HG03025 (cell line): Measurements from ENCODE around the gene RARRES2.
A peak's percentile ranks its signal among the peaks of the same experiment; 100 is the strongest.

Experiments
- ATAC-seq: cut with Tn5 transposase; IDR thresholded peaks from one replicate; pipeline ENCODE4 v1.9.1; 2021; ENCODE audit warnings: mild to moderate bottlenecking, moderate library complexity; ENCODE audit not compliant: unreplicated experiment, low FRiP score

RARRES2 gene

DNA sequence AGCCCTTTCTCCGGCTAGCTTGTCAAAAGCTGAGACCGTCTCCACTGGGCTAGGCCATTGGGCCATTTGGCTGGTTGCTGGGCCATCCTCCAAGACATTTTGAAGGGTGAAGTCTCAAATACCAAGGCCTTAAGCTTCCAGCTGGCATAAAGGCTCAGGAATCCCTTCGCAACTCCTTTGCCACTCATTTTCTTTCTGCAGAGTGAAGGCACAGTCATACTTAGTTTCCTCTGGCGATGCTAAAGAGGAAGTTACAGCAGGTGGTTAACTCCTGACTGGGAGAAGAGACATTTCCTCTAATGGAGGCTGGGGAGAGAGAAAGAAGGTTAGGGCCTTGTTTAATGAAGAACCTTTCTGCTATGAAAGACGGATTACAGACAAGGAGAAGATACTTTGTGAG, 22.4 kb upstream of the RARRES2 start:
- ATAC-seq, result no peak

- ATAC-seq, result no peak
These were observed 21.9 kb upstream of the RARRES2 start for GRCh38 chr7:150363370-150363769.

GRCh38 chr7:150361807-150362621, 20.6 kb upstream of the RARRES2 start:
- ATAC-seq, result no peak

DNA sequence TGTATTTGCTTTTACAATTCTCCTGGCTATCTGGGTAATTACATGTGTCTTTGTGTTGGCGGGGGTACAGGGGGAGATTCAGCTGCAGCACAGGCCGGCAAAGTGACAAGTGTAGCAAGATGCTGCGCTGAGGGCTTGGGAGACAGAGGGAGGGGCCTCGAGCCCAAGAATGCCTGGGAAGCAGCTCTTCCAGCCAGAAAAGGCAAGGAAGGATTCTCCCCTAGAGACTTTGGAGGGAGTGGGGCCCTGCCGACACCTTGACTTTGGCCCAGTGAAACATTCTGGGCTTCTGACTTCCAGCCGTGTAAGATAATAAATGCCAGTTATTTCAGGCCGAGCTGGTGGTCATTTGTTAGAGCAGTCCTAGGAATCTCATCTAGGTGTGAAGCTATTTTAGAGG, 20.0 kb upstream of the RARRES2 start:
- no peak for ATAC-seq

DNA sequence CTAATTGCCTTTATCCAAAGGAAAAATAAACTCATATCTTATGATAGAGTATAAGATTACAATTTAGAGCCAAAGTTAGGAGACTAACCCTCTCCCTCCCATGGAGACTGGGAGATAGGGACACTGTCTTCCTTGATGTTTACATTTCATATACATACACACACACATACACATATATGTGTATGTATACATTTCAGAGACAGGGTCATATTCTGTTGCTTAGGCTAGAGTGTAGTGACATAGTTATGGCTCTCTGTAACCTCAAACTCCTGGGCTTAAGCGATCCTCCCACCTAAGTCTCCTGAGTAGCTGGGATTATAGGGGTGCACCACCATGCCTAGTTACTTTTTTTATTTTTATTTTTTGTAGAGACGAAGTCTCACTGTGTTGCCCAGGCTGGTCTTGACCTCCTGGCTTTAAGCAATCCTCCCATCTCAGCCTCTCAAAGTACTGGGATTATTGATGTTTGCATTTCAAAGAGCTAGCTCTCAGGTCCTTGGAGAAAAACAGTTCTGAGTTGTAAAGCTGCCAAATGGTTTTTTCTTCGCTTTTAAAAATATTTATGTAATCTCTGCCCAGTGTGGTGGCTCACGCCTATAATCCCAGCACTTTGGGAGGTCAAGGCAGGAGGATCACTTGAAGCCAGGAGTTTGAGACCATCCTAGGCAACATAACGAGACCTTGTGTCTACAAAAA, 19.1 kb upstream of the RARRES2 start:
- ATAC-seq, result no peak

- no peak for ATAC-seq
These were observed 18.4 kb upstream of the RARRES2 start for GRCh38 chr7:150359622-150360362.

DNA sequence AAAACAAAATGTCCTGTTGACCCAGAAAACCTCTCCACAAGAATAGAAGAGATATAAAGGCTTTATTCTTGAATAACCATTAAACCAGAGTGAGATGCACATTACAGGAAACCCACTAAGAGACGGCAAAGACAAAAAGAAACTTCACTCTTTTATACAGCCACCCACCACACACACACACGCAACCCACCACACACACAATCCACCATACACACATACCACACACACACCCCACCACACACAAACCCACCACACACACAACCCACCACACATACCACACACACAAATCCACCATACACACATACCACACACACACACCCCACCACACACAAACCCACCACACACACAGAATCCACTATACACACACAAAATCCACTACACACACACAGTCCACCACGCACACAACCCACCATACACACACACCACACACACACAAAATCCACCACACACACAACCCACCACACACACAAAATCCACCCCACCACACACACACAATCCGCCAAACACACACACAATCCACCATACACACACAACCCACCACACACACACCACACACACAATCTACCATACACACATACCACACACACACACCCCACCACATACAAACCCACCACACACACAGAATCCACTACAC, 17.7 kb upstream of the RARRES2 start:
- no peak for ATAC-seq

DNA sequence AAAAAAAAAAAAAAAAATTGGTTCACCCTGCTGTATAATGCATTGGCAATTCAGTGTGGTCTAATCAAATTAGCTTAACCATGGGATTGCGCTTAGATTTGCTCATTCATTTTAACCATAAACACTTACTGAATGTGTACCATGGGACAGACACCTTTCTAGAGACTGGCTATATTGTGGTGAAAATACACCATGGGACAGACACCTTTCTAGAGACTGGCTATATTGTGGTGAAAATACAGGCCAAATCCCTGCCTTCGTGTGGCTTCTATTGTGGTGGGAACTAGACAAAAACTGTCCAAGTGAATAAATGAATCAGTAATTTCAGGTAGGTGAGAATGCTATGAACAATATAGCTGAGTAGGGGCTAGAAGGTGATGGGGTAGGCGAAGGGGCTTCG, 17.0 kb upstream of the RARRES2 start:
- ATAC-seq, result no peak

- ATAC-seq, result peak; percentile 14
These were observed 16.5 kb upstream of the RARRES2 start for GRCh38 chr7:150357771-150358427.

GRCh38 chr7:150357270-150357669, 15.8 kb upstream of the RARRES2 start:
- peak; percentile 53 for ATAC-seq

DNA sequence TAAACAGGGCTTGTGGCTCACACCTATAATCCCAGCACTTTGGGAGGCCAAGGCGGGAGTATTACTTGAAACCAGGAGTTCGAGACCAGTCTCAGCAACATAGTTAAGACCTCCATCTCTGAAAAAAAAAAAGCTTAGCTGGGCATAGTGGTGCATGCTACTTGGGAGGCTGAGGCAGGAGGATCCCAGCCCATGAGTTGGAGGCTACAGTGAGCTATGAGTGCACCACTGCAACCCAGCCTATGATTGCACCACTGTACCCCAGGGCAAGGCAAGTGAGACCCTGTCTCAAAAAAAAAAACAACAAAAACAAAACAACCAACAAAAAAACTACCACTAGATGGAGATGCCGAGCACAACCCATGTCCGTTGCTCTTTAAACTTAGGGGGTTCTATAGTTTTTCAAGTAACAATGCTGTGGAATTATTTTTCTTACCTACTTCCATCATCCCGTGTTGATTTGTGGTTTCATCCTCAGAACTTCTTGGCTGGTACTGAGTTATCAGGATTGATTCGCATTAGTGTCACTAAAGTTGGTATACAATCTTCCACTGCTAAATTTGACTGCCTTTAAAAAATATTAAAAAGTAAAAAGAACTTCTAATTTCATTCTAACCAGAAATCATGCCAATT, 15.0 kb upstream of the RARRES2 start:
- ATAC-seq, result no peak

DNA sequence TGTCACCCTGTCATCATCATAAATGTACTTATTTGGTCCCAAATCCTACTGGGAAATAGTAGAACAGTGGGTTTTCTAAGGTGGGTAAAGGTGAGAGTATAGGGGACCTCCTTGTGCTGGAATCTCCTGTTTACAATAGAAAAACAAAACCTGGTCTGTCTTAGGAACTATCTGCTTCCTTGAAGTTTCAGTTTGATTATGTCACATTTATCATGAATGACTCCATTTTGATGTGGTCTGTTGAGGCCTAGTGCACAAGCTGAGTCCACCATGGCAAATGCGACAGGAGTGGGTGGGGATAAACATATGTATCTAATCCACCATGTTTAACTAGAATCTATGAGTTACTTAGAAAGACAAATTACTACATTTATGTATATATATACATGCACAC, 14.2 kb upstream of the RARRES2 start:
- ATAC-seq, result no peak

DNA sequence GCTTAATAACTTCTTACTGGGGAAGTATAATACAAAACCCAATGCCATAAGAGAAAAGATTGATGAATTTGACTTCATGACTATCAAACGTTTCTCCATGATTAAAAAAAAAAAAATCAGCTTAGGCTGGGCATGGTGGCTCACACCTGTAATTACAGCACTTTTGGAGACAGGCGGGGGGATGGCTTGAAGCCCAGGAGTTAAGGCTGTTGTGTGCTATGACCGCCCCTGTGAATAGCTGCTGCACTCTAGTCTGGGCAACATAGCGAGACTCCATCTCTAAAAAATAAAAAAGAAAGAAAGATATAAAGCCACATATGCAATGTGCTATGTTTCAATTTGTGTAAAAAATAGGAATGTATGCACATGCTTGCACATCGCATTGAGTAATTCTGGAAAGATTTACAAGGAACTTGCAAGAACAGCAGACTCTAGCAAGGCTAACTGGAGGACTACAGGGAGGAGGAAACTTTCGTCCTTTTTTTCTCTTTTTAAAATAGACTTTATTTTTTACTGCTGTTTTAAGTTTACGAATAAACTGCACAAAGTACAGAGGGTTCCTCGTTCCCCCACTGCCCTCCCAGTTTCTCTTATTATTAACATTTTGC, 10.3 kb upstream of the RARRES2 start:
- ATAC-seq, result no peak

DNA sequence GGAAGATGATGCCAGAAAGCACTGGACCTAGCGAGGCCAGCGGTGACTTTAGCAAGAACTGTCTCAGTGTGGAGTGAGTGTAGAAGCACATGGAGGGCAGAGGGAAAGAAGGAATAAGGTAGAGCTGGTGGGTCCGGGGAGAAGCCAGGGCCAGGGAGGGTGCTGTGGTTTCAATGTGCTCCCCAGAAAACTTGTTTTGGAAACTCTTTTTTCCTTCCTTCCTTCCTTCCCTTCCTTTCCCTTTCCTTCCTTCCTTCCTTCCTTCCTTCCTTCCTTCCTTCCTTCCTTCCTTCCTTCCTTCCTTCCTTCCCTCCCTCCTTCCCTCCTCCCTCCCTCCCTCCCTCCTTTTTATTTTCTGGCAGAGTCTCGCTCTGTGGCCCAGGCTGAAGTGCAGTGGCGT, 5.5 kb upstream of the RARRES2 start:
- ATAC-seq, result no peak

- ATAC-seq, result no peak
These were observed 3.6 kb upstream of the RARRES2 start for GRCh38 chr7:150345012-150345411.

DNA sequence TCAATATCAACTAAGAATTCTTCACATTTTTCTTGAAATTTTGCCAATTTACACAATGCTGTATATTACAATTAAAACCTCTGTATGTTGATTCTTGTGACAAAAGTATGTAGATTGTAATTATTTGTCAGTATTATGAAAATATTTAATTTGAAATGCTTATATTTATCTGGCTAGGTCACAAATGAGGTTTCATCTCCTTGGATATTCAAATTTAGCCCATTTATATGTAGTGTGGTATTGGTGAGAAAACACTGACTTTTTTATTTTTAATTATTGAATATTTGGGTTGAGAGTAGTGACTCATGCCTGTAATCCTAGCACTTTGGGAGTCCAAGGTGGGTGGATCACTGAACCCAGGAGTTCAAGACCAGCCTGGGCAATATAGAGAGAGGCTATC, 2.9 kb upstream of the RARRES2 start:
- ATAC-seq, result no peak

- no peak for ATAC-seq
These were observed 1.8 kb upstream of the RARRES2 start for GRCh38 chr7:150343225-150343624.

- no peak for ATAC-seq
These were observed 636 bp upstream of the RARRES2 start for GRCh38 chr7:150342121-150342408.

- ATAC-seq, result no peak
These were observed 560 bp downstream of the RARRES2 start for GRCh38 chr7:150340875-150341262.
